Panc1 (cell line): ENCODE data around the gene IGF2R. TPM values are rescaled to one million over a fixed set of nuclear protein-coding genes. Genes with fewer than 3 reads are reported as not detected.

Source experiments
- ATAC-seq: fragments of 200-7000 bp; cut with Tn5 transposase; 2 replicates; pipeline ENCODE4 v1.9.1; 2020; ENCODE audit warnings: mild to moderate bottlenecking, moderate library complexity
- BruUV-seq: library from RNA; stranded (reverse); fragments of 400-500 nt; replicated peaks from 2 replicates; lab custom pipeline; 2021; lab: Mats Ljungman, UMichigan
- CTCF ChIA-PET: fragments of 300-600 bp; sonication (Branson Sonifier 250); formaldehyde crosslinking; loops from one replicate; lab custom pipeline; 2022; ENCODE audit warnings: antibody characterized with exemption; lab: Charles Lee
- POLR2A ChIA-PET: fragments of 300-600 bp; sonication (Branson Sonifier 250); formaldehyde crosslinking; loops from one replicate; lab custom pipeline; 2022; ENCODE audit warnings: antibody characterized with exemption; lab: Charles Lee
- DNase-seq: peaks from one replicate; pipeline ENCODE4 v3.0.0-alpha.2; 2010; ENCODE audit warnings: low read depth, low spot score
- H3K27ac ChIP-seq: 2 replicates; pipeline ENCODE4 v1.5.1; 2011; ENCODE audit warnings: mild to moderate bottlenecking, low read length, inconsistent platforms
- H3K27me3 ChIP-seq: fragments of 200-500 bp; sonication (Bioruptor generic); 2 replicates; pipeline ENCODE4 v1.6.0; 2014; ENCODE audit warnings: low read length, inconsistent platforms; ENCODE audit not compliant: control insufficient read depth, insufficient read depth
- H3K36me3 ChIP-seq: fragments of 200-500 bp; sonication (Bioruptor generic); 2 replicates; pipeline ENCODE4 v1.5.1; 2014; ENCODE audit warnings: inconsistent platforms, mild to moderate bottlenecking, low read length, moderate library complexity; ENCODE audit not compliant: control insufficient read depth, insufficient read depth
- H3K4me1 ChIP-seq: 2 replicates; pipeline ENCODE4 v1.5.1; 2011; ENCODE audit warnings: inconsistent platforms, mild to moderate bottlenecking, low read length, moderate library complexity; ENCODE audit not compliant: control insufficient read depth, insufficient read depth
- H3K4me3 ChIP-seq, 2 experiments: 2 replicates each; pipeline ENCODE4 v1.5.1; 2011 to 2012; ENCODE audit warnings: low read depth in 2 of 2, low read length in 2 of 2, mild to moderate bottlenecking in 2 of 2, inconsistent platforms in 1 of 2, moderate library complexity in 1 of 2
- H3K9me3 ChIP-seq: fragments of 200-500 bp; sonication (Bioruptor generic); 2 replicates; pipeline ENCODE4 v1.5.1; 2014; ENCODE audit warnings: low read depth, mild to moderate bottlenecking, inconsistent platforms, low read length, moderate library complexity; ENCODE audit not compliant: control insufficient read depth, insufficient read depth
- POLR2AphosphoS5 ChIP-seq: IDR thresholded peaks from 2 replicates; pipeline ENCODE4 v1.6.1; 2012; ENCODE audit warnings: mild to moderate bottlenecking, low read depth, low read length, moderate library complexity
- SIN3A ChIP-seq: IDR thresholded peaks from 2 replicates; pipeline ENCODE4 v1.6.1; 2012; ENCODE audit warnings: low read depth, mild to moderate bottlenecking, low read length, moderate library complexity, borderline replicate concordance; ENCODE audit not compliant: insufficient read depth
- TCF7L2 ChIP-seq: IDR thresholded peaks from 2 replicates; pipeline ENCODE4 v1.6.1; 2011; ENCODE audit warnings: mild to moderate bottlenecking, low read depth, low read length, inconsistent platforms
- in situ Hi-C: cut with HindIII; loops from 2 replicates; pipeline ENCODE4 v1.10.0; 2016; ENCODE audit warnings: low sequenced_read_pairs, low pct_unique_long_range_greater_than_20kb
- intact Hi-C: fragments of 100-400 bp; cut with micrococcal nuclease; formaldehyde crosslinking; loops from one replicate; pipeline ENCODE4 v1.10.0; 2022; ENCODE audit not compliant: unreplicated experiment
- total RNA-seq: library from RNA; stranded (reverse); gene quantifications from one replicate; pipeline ENCODE4 v1.2.1, GENCODE V29; 2021; ENCODE audit not compliant: unreplicated experiment
- TF ChIP-seq, protein P1 (sequence below): fragments of 450-650 bp; IDR thresholded peaks from 2 replicates; pipeline ENCODE4 v1.5.1; 2017; ENCODE audit warnings: mild to moderate bottlenecking
- TF ChIP-seq, protein P2 (sequence below), 2 experiments: IDR thresholded peaks; 2 replicates each; pipeline ENCODE4 v1.6.1; 2011 to 2012; ENCODE audit warnings: low read depth in 2 of 2, control low read depth in 1 of 2, low read length in 1 of 2, mild to moderate bottlenecking in 1 of 2, moderate library complexity in 1 of 2; ENCODE audit not compliant: insufficient read depth in 1 of 2

IGF2R gene
- total RNA-seq, 1 experiment from 2014 or later, result 163 TPM

DNA sequence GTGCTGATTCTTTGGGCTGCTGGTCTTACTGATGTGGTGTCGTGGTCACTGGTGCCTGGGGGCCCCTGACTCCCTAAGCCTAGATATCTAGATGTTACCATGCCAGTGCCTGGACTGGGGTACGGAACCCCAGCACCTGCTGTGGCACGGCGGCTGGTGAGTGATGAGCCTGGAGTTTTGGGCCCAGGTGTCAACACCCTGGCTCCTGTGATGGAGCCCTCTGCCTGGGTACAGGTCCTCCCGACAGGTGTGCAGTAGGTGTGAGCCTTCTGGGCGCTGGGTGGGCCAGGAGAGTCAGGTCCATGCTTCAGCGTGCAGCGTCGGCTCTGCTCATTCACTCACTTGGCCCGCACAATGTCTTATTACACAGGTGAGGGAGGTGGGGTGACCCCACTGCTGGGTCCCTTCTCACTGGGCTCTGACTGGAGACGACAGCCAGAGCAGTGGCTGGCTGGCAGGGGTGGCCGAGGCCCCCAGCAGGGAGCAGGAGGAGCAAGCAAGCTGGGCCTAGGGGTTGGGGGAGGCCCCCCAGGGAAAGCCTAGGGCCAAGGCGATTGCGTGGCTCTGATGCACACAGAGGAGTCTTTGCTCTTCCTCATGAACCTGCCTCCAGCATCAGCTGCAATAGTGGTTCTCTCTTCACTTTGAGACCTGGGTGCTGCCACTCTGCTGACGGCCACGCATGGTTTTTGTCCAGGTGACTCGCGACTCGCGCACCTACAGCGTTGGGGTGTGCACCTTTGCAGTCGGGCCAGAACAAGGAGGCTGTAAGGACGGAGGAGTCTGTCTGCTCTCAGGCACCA is 110.2 kb downstream of the IGF2R start:
- TF ChIP-seq TCF7L2, result no peak
- no peak for TF ChIP-seq SIN3A
- TF ChIP-seq, protein P1, sequence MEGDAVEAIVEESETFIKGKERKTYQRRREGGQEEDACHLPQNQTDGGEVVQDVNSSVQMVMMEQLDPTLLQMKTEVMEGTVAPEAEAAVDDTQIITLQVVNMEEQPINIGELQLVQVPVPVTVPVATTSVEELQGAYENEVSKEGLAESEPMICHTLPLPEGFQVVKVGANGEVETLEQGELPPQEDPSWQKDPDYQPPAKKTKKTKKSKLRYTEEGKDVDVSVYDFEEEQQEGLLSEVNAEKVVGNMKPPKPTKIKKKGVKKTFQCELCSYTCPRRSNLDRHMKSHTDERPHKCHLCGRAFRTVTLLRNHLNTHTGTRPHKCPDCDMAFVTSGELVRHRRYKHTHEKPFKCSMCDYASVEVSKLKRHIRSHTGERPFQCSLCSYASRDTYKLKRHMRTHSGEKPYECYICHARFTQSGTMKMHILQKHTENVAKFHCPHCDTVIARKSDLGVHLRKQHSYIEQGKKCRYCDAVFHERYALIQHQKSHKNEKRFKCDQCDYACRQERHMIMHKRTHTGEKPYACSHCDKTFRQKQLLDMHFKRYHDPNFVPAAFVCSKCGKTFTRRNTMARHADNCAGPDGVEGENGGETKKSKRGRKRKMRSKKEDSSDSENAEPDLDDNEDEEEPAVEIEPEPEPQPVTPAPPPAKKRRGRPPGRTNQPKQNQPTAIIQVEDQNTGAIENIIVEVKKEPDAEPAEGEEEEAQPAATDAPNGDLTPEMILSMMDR, result no peak
- TF ChIP-seq, protein P2, sequence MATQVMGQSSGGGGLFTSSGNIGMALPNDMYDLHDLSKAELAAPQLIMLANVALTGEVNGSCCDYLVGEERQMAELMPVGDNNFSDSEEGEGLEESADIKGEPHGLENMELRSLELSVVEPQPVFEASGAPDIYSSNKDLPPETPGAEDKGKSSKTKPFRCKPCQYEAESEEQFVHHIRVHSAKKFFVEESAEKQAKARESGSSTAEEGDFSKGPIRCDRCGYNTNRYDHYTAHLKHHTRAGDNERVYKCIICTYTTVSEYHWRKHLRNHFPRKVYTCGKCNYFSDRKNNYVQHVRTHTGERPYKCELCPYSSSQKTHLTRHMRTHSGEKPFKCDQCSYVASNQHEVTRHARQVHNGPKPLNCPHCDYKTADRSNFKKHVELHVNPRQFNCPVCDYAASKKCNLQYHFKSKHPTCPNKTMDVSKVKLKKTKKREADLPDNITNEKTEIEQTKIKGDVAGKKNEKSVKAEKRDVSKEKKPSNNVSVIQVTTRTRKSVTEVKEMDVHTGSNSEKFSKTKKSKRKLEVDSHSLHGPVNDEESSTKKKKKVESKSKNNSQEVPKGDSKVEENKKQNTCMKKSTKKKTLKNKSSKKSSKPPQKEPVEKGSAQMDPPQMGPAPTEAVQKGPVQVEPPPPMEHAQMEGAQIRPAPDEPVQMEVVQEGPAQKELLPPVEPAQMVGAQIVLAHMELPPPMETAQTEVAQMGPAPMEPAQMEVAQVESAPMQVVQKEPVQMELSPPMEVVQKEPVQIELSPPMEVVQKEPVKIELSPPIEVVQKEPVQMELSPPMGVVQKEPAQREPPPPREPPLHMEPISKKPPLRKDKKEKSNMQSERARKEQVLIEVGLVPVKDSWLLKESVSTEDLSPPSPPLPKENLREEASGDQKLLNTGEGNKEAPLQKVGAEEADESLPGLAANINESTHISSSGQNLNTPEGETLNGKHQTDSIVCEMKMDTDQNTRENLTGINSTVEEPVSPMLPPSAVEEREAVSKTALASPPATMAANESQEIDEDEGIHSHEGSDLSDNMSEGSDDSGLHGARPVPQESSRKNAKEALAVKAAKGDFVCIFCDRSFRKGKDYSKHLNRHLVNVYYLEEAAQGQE (IDR thresholded peaks at IDR 0.05; ENCODE audit: insufficient read depth in 1 of 2, low read depth in 2 of 2, low read length in 1 of 2), result no peak
- TF ChIP-seq POLR2AphosphoS5, result no peak
- CTCF ChIA-PET, result no interaction called here
- Histone ChIP-seq H3K27ac (no peak overlapping the region), H3K4me3 (no peak overlapping the region), H3K36me3 (peaks cover 3% of the 10 kb centered on the region; the same call in 1 of the 2 replicates), H3K9me3 (no peaks in the 10 kb centered on the region), H3K27me3 (no peaks in the 10 kb centered on the region), H3K4me1 (no peaks in the 10 kb centered on the region)
- intact Hi-C loops (no loop called here), in situ Hi-C loops (no loop called here)
- ATAC-seq, result no peak
- no TSS peak for BruUV-seq
- no peak for DNase-seq
- POLR2A ChIA-PET, result no interaction called here

DNA sequence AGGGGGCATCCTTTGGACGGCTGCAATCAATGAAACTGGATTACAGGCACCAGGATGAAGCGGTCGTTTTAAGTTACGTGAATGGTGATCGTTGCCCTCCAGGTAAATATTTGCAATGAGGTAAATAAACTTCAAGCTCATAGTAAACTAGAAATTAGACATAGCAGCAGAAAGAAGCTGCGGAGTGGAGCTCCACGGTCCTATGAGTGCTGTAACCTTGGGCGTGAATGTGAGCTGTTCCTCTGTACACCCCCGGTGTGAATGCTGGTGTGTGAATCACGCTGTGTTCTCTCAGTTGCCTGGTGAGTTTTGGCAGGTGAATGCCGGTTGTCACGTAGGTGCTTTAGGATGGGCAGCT is 110.8 kb downstream of the IGF2R start:
- in situ Hi-C loops, result no loop called here
- Histone ChIP-seq H3K4me3 (no peak overlapping the region), H3K27ac (no peak overlapping the region), H3K36me3 (peaks cover 3% of the 10 kb centered on the region; the same call in 1 of the 2 replicates), H3K4me1 (no peaks in the 10 kb centered on the region), H3K27me3 (no peaks in the 10 kb centered on the region), H3K9me3 (no peaks in the 10 kb centered on the region)
- DNase-seq (no peak), ATAC-seq (no peak)
- intact Hi-C loops, result no loop called here
- BruUV-seq, result no TSS peak
- ChIA-PET CTCF (no interaction called here), POLR2A (no interaction called here)
- TF ChIP-seq, protein P1, result no peak
